Pancreas (tissue), 10 donors: ENCODE results near the gene RIN3. TPM values are rescaled to one million over a fixed set of nuclear protein-coding genes. Genes with fewer than 3 reads are reported as not detected.

Experiments
- ATAC-seq, 4 donors: fragments of 200-7000 bp; cut with Tn5 transposase; one replicate each; pipeline versions ENCODE4 v1.8.0 to v1.9.1; 2020; ENCODE audit warnings: mild to moderate bottlenecking in 4 of 4, moderate library complexity in 4 of 4
- DNase-seq, 6 donors: peaks; one replicate each; pipeline ENCODE4 v3.0.0-alpha.2; 2020
- FAIRE-seq: peaks from 2 replicates; lab custom pipeline; 2012; peaks lifted over from hg19 to GRCh38; lab: Jason Lieb, UNC
- H3K27ac ChIP-seq, 4 donors: fragments of 200-600 bp; sonication (generic); 1 replicate in 3 of 4; 2 replicates in 1 of 4; pipeline versions ENCODE4 v1.5.0 to v1.8.0; 2020
- H3K27me3 ChIP-seq, 4 donors: fragments of 200-600 bp; one replicate each; pipeline ENCODE4 v1.8.0; 2021
- H3K36me3 ChIP-seq, 3 donors: fragments of 200-600 bp; sonication (generic) in 1 of 3; one replicate each; pipeline versions ENCODE4 v1.5.0 to v1.8.0; 2020 to 2021
- H3K4me1 ChIP-seq, 3 donors: fragments of 200-600 bp; one replicate each; pipeline ENCODE4 v1.8.0; 2021
- H3K4me3 ChIP-seq, 4 donors: fragments of 200-600 bp; sonication (generic) in 2 of 4; one replicate each; pipeline versions ENCODE4 v1.5.0 to v1.8.0; 2020 to 2021
- H3K9me3 ChIP-seq, 4 donors: fragments of 200-600 bp; one replicate each; pipeline ENCODE4 v1.8.0; 2021
- WGBS, 2 donors: extraction: QIAGEN DNeasy Blood & Tissue Kit; methylation state at CpG; one replicate each; pipeline ENCODE4 v1.1.7; 2013; 5-methylcytosine and 5-hydroxymethylcytosine counted together
- intact Hi-C, 3 donors: fragments of 100-400 bp; cut with DNase I; formaldehyde crosslinking; loops; one replicate each; pipeline versions ENCODE4 v1.11.1 to v1.14.2; 2022
- polyA plus RNA-seq, 2 donors: library from polyadenylated mRNA; stranded (reverse); fragments of 200-250 nt; gene quantifications; one replicate each; pipeline ENCODE4 v1.2.3, GENCODE V29; 2013
- total RNA-seq, 6 donors: library from RNA; stranded (reverse); fragmentation: NEBNext Ultra II Directional in 4 of 6; extraction: Animal tissue kit (Norgen Biotek cat#: 25700) in 4 of 6; gene quantifications; one replicate each; pipeline versions ENCODE4 v1.2.1 to v1.2.4, GENCODE V29; 2021 to 2023
- TF ChIP-seq, protein P1 (sequence below), 4 donors: fragments of 200-600 bp; sonication (generic) in 3 of 4; IDR thresholded peaks; one replicate each; pipeline versions ENCODE4 v1.5.0 to v1.8.0; 2021; ENCODE audit warnings: antibody characterized with exemption in 4 of 4
- donor health status: healthy with polysubstance abuse.
- donor health status: DM: no; HTN: no; CAD: no; lungs with moderate emphysema.
- donor health status: DM: no; HTN: no; CAD: no.
- donor health status: control.
- donor health status: control.
- donor health status: Bipolar disorder and iron deficiency.
- donor health status: DM: yes; HTN: yes; CAD: no.
- donor health status: DM: no; HTN: no; CAD: no.
- donor health status: DM: no; HTN: no; CAD: no.
- donor health status: DM: yes; HTN: yes; CAD: no.

Gene RIN3
- total and polyA plus RNA-seq, 8 donors = 1.1 to 9.0 (median 2.3) TPM

DNA sequence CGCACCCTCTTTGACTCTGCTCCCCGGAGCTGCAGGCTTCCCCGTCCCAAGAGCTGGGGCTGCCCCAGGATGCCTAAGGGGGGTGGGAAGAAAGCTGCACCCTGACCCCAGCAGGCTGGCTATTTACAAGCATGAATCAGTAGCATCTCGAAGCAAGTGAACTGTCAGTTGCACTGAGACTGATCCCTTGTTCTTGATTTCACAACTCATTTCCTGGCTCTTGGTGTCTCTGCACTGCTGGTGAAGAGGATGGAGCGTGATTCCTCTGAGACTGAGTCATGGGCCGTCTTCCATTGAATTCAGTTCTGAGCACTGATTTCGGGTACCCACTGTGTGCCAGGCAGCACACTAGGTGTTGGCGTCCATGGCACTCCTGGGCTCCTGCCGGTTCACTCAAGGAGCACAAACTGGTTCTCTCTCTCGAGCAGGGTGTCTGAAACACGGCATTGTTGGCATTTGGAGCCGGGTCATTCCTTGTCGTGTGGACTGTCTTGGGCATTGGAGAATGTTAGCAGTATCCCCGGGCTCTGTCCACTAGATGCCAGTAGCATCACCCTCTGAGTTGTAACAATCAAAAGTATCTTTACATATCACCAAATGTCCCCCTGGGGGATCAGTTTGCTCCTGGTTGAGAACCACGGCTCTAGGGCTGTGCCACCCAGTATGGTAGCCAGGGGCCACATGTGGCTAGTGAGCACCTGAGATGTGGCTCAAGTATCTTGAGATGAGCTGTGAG lies 86.9 kb downstream of the RIN3 start:
- H3K36me3 ChIP-seq = no peaks in the 10 kb centered on the region
- FAIRE-seq = no peak
- intact Hi-C loops = no loop called here
- H3K27me3 ChIP-seq = no peaks in the 10 kb centered on the region
- H3K4me1 ChIP-seq = no peaks in the 10 kb centered on the region
- no peak overlapping the region for H3K4me3 ChIP-seq
- 57 to 74% methylated on average over 15 of the region's 15 CpGs for WGBS, 2 donors
- H3K27ac ChIP-seq = no peak overlapping the region
- no peak for DNase-seq
- TF ChIP-seq, protein P1, sequence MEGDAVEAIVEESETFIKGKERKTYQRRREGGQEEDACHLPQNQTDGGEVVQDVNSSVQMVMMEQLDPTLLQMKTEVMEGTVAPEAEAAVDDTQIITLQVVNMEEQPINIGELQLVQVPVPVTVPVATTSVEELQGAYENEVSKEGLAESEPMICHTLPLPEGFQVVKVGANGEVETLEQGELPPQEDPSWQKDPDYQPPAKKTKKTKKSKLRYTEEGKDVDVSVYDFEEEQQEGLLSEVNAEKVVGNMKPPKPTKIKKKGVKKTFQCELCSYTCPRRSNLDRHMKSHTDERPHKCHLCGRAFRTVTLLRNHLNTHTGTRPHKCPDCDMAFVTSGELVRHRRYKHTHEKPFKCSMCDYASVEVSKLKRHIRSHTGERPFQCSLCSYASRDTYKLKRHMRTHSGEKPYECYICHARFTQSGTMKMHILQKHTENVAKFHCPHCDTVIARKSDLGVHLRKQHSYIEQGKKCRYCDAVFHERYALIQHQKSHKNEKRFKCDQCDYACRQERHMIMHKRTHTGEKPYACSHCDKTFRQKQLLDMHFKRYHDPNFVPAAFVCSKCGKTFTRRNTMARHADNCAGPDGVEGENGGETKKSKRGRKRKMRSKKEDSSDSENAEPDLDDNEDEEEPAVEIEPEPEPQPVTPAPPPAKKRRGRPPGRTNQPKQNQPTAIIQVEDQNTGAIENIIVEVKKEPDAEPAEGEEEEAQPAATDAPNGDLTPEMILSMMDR (IDR thresholded peaks at IDR 0.05) = no peak
- no peaks in the 10 kb centered on the region for H3K9me3 ChIP-seq
- peak in 2 of 4 donors; percentile 26 to 37 for ATAC-seq

DNA sequence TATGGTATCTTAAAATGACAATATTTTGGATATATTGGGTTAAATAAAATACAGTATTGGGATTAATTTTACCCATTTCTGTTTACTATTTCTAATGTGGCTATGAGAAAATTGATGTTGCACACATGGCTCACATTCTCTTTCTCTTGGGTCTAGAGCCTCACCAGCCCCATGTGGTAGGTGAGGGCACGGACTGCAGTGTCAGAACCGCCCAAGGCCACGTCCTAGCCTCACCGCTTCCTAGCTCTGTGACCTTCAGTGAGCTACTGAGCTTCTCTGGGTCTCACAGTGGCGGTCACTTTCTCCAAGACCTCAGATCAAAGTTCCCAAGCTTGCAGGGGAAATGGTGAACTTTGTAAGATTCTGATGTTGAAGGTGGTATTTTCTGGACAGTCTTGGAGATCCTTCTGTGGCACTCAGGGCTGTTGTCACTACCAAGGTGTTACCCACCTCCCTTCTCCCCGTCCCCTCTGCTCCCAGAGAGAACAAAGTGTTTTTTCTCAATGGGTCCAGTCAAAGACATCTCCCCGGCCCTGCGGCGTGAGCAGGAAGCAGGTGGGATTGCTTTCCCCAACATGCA lies 87.6 kb downstream of the RIN3 start:
- FAIRE-seq (no peak), ATAC-seq (no peak), DNase-seq (no peak)
- H3K27ac ChIP-seq = no peak overlapping the region
- H3K27me3 ChIP-seq = no peaks in the 10 kb centered on the region
- no peaks in the 10 kb centered on the region for H3K4me1 ChIP-seq
- H3K4me3 ChIP-seq = no peak overlapping the region
- H3K36me3 ChIP-seq = no peaks in the 10 kb centered on the region
- intact Hi-C loops = no loop called here
- WGBS, 2 donors = 67 to 84% methylated on average over 9 of the region's 9 CpGs
- TF ChIP-seq, protein P1 (IDR thresholded peaks at IDR 0.05) = no peak
- no peaks in the 10 kb centered on the region for H3K9me3 ChIP-seq

DNA sequence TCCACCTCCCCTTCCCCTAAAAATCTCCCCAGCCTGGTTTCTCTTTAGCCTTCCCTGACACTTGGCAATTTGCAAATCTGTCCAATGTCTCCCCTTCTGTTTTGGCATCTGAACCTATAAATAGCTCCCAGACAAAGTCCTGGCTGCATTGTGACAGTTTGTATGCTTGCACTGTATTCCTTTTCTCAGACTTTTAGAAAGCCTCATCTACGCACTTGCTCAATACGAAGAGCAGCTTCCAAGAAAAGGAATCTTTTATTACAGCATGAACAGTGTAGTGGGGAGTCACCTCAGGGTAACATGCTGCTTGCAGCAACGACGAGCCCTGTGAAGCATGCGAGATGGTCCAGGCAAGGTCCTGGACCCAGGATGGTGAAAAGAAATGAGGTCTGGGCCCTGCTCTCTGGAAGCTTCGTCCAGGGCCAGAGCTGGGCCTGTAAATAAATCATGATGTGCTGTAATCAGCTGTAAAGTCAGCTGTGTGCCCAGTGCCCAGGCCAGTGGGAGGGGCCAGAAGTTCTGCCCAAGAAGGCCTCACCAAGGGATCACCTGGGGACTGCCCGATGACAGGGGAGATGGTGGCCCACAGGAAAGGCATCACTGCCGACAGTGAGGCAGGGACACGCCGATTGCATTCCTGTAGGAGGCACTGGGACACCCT lies 88.3 kb downstream of the RIN3 start:
- no peaks in the 10 kb centered on the region for H3K9me3 ChIP-seq
- FAIRE-seq (no peak), ATAC-seq (no peak), DNase-seq (no peak)
- no peak overlapping the region for H3K27ac ChIP-seq
- no peaks in the 10 kb centered on the region for H3K27me3 ChIP-seq
- WGBS, 2 donors = 68 to 80% methylated on average over 10 of the region's 10 CpGs
- no peaks in the 10 kb centered on the region for H3K36me3 ChIP-seq
- H3K4me1 ChIP-seq = no peaks in the 10 kb centered on the region
- H3K4me3 ChIP-seq = no peak overlapping the region
- TF ChIP-seq, protein P1 (IDR thresholded peaks at IDR 0.05) = no peak
- intact Hi-C loops = no loop called here

DNA sequence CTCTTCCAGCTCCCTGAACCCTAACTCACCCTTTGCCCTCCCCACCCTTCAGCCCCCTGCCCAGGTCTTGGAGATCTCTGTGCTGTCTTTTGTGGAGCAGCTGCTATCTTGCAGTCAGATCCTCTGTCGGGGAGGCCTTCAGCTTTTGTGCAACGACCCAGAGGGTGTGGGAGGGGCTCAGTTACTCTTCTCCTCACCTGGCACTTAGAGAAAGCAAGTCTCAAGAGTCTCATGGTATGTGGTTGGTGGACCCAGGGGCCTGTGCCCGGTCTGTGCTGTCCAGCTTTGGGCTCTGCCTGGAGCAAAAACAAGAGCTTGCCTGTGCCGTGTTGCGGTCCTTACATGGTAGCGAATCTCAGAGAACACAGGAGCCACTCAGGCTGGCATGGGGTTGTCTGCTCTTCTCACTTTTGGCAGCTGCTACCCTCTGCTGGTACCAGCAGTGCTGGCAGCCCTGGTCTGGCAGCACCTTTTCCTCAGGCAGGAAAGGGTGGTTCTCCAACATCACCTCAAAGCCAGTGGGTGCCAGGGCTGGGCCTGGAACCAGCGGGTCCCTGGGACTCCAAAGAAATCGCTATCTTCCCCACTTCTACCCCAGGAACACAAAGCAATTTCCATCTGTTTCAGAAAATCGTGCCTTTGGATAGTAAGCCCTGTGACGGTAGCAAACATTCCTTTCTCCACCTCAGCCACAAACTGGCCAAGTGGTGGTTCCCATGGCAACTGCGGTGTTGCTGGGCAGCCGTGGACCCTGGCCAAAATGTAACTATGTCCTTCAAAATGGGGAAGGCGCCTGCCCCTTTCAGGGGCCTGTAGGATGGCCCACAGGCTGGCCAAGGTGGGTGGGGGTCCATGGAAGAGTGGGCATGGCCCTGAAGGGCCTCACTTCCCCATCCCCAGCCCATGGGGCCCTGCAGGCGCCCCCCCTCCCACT lies 90.0 kb downstream of the RIN3 start:
- no peak overlapping the region for H3K27ac ChIP-seq
- ATAC-seq (no peak), FAIRE-seq (no peak), DNase-seq (no peak)
- H3K27me3 ChIP-seq = no peaks in the 10 kb centered on the region
- H3K4me3 ChIP-seq = no peak overlapping the region
- no peaks in the 10 kb centered on the region for H3K36me3 ChIP-seq
- WGBS, 2 donors = 39 to 57% methylated on average over 14 of the region's 14 CpGs
- H3K4me1 ChIP-seq = no peaks in the 10 kb centered on the region
- no peaks in the 10 kb centered on the region for H3K9me3 ChIP-seq
- TF ChIP-seq, protein P1 (IDR thresholded peaks at IDR 0.05) = no peak
- intact Hi-C loops = no loop called here
